DOHH2 (cell line): Measurements from ENCODE around the gene FECH.

ENCODE experiments used
- H3F3A ChIP-seq: fragments of 200-600 bp; sonication (generic), shearing (Covaris generic); 2 replicates; pipeline ENCODE4 v1.6.0; 2016; ENCODE audit warnings: antibody characterized with exemption, mild to moderate bottlenecking; ENCODE audit not compliant: control insufficient read depth, insufficient read depth
- H3K27ac ChIP-seq: fragments of 200-600 bp; sonication (generic); 2 replicates; pipeline ENCODE4 v1.5.1; 2014; ENCODE audit warnings: low read depth, mild to moderate bottlenecking, low read length, moderate library complexity
- H3K27me3 ChIP-seq: fragments of 200-600 bp; sonication (generic); 2 replicates; pipeline ENCODE4 v1.6.1; 2014; ENCODE audit warnings: mild to moderate bottlenecking, low read length, mixed read lengths; ENCODE audit not compliant: control insufficient read depth
- H3K36me3 ChIP-seq: fragments of 200-600 bp; sonication (generic); 2 replicates; pipeline ENCODE4 v1.6.1; 2014; ENCODE audit warnings: mild to moderate bottlenecking, low read length, moderate library complexity, mixed read lengths; ENCODE audit not compliant: control insufficient read depth
- H3K4me1 ChIP-seq: fragments of 200-600 bp; sonication (generic); 2 replicates; pipeline ENCODE4 v1.6.1; 2014; ENCODE audit warnings: mild to moderate bottlenecking, low read length, mixed read lengths; ENCODE audit not compliant: control insufficient read depth
- H3K4me2 ChIP-seq: fragments of 200-600 bp; sonication (generic); 2 replicates; pipeline ENCODE4 v1.6.0; 2014; ENCODE audit warnings: mild to moderate bottlenecking, low read length, moderate library complexity
- H3K4me3 ChIP-seq: fragments of 200-600 bp; sonication (generic); 2 replicates; pipeline ENCODE4 v1.5.1; 2014; ENCODE audit warnings: mild to moderate bottlenecking, low read length, mixed read lengths
- H3K79me2 ChIP-seq: fragments of 200-600 bp; sonication (generic); 2 replicates; pipeline ENCODE4 v1.6.1; 2014; ENCODE audit warnings: mild to moderate bottlenecking, low read length, mixed read lengths; ENCODE audit not compliant: control insufficient read depth
- H3K9me2 ChIP-seq: fragments of 200-600 bp; sonication (generic); replicated peaks from 2 replicates; pipeline ENCODE4 v1.6.1; 2014; ENCODE audit warnings: mild to moderate bottlenecking, low read length, mixed read lengths; ENCODE audit not compliant: control insufficient read depth
- H3K9me3 ChIP-seq: fragments of 200-600 bp; sonication (generic); 2 replicates; pipeline ENCODE4 v1.6.1; 2014; ENCODE audit warnings: antibody characterized with exemption, low read length, mixed read lengths; ENCODE audit not compliant: control insufficient read depth, insufficient read depth
- H4K20me1 ChIP-seq: fragments of 200-600 bp; sonication (generic); 2 replicates; pipeline ENCODE4 v1.6.0; 2014; ENCODE audit warnings: low read depth, mild to moderate bottlenecking, antibody characterized with exemption, low read length, moderate library complexity; ENCODE audit not compliant: control insufficient read depth, insufficient read depth
- EZH2phosphoT487 ChIP-seq: fragments of 200-600 bp; sonication (generic); IDR thresholded peaks from 2 replicates; pipeline ENCODE4 v1.6.1; 2017; ENCODE audit warnings: borderline replicate concordance, mild to moderate bottlenecking, antibody characterized with exemption, low read length, moderate library complexity, mixed read lengths
- TF ChIP-seq, protein P1 (sequence below): fragments of 200-600 bp; sonication (generic); IDR thresholded peaks from one replicate; pipeline ENCODE4 v1.5.1; 2014; ENCODE audit warnings: antibody characterized with exemption, mild to moderate bottlenecking, low read depth, low read length; ENCODE audit not compliant: poor library complexity, severe bottlenecking

FECH gene

DNA sequence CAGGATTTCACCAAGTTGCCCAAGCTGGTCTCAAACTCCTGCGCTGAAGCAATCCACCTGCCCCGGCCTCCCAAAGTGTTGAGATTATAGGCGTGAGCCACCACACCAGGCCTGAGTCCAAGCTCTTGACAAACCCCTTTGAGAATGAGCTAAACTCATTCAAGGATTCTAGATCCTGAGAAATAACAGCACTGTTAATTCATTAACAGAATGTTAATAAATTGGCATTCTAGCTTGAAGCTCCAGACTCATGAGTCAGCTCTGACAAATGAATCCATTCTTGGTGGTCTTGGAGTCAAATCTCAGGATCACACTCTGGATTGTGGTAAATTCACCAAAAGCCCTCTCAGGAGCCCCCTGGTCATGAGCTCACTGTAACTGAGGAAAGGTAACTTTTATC, 33.4 kb upstream of the FECH start:
- peaks cover 20% of the 10 kb centered on the region for H3K4me1 ChIP-seq
- no peaks in the 10 kb centered on the region for H4K20me1 ChIP-seq
- no peak for TF ChIP-seq EZH2phosphoT487
- TF ChIP-seq, protein P1, sequence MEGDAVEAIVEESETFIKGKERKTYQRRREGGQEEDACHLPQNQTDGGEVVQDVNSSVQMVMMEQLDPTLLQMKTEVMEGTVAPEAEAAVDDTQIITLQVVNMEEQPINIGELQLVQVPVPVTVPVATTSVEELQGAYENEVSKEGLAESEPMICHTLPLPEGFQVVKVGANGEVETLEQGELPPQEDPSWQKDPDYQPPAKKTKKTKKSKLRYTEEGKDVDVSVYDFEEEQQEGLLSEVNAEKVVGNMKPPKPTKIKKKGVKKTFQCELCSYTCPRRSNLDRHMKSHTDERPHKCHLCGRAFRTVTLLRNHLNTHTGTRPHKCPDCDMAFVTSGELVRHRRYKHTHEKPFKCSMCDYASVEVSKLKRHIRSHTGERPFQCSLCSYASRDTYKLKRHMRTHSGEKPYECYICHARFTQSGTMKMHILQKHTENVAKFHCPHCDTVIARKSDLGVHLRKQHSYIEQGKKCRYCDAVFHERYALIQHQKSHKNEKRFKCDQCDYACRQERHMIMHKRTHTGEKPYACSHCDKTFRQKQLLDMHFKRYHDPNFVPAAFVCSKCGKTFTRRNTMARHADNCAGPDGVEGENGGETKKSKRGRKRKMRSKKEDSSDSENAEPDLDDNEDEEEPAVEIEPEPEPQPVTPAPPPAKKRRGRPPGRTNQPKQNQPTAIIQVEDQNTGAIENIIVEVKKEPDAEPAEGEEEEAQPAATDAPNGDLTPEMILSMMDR: no peak
- H3K4me2 ChIP-seq: peak overlapping the region; percentile 76
- no peaks in the 10 kb centered on the region for H3K27me3 ChIP-seq
- no peaks in the 10 kb centered on the region for H3K9me2 ChIP-seq
- peak overlapping the region; percentile 95 for H3K4me3 ChIP-seq
- peaks cover 58% of the 10 kb centered on the region for H3K79me2 ChIP-seq
- no peaks in the 10 kb centered on the region for H3F3A ChIP-seq
- no peaks in the 10 kb centered on the region for H3K9me3 ChIP-seq
- peaks cover 44% of the 10 kb centered on the region for H3K36me3 ChIP-seq
- H3K27ac ChIP-seq: no peak overlapping the region

DNA sequence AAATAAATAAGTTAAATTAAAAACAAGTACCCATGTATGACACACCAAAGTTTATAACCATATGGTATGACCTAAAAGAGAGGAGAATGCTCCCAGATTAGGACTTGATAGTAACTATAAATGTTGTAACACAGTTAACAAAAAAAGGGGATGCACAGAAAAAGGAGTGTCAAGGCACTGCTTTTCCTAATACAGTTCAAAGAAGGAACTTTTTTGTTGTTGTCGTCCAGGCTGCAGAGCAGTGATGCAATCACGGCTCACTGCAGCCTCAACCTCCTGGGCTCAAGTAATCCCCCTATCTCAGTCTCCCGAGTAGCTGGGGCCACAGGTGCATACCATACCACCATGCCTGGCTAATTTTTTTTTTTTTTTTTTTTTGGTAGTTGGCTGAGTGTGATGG, 32.4 kb upstream of the FECH start:
- H3F3A ChIP-seq: no peaks in the 10 kb centered on the region
- H3K27ac ChIP-seq: no peak overlapping the region
- no peaks in the 10 kb centered on the region for H3K27me3 ChIP-seq
- peaks cover 20% of the 10 kb centered on the region for H3K4me1 ChIP-seq
- H3K36me3 ChIP-seq: peaks cover 51% of the 10 kb centered on the region
- H3K79me2 ChIP-seq: peaks cover 61% of the 10 kb centered on the region
- H3K4me2 ChIP-seq: no peak overlapping the region
- no peak overlapping the region for H3K4me3 ChIP-seq
- no peaks in the 10 kb centered on the region for H3K9me3 ChIP-seq
- no peaks in the 10 kb centered on the region for H4K20me1 ChIP-seq
- no peak for TF ChIP-seq EZH2phosphoT487
- TF ChIP-seq, protein P1: no peak
- no peaks in the 10 kb centered on the region for H3K9me2 ChIP-seq

DNA sequence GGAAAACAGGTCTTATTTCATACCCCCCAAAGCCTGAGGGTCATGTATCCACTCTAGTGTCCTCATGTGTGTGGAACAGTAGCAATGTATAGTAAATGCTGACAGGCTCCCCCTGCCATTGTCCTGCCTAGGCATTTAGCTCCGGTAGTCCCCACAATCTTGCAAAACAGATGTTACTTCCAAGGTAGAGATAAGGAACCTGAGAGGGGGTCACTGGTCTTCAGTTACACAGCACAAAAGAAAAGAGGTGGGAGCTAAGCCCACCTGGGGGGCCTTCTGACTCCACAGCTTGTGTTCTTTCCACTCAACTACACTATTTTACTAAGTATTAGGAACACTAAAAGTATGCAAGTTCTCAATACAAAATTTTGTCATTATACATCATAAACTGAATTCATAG, 17.4 kb upstream of the FECH start:
- no peak overlapping the region for H3K27ac ChIP-seq
- no peaks in the 10 kb centered on the region for H3K4me1 ChIP-seq
- no peaks in the 10 kb centered on the region for H3K9me3 ChIP-seq
- TF ChIP-seq, protein P1: no peak
- TF ChIP-seq EZH2phosphoT487: no peak
- no peaks in the 10 kb centered on the region for H3K27me3 ChIP-seq
- H3F3A ChIP-seq: peaks cover 16% of the 10 kb centered on the region; the same call in 1 of the 2 replicates
- no peak overlapping the region for H3K4me2 ChIP-seq
- H3K4me3 ChIP-seq: no peak overlapping the region
- no peaks in the 10 kb centered on the region for H3K9me2 ChIP-seq
- H3K79me2 ChIP-seq: no peaks in the 10 kb centered on the region
- no peaks in the 10 kb centered on the region for H4K20me1 ChIP-seq
- H3K36me3 ChIP-seq: peaks cover 83% of the 10 kb centered on the region
